Measurements from ENCODE around the gene CCDC73. TPM values are rescaled to one million over a fixed set of nuclear protein-coding genes. Genes with fewer than 3 reads are reported as not detected.
"Not testable (repeated sequence)": the region's sequence is repeated elsewhere in the genome, so short reads cannot be mapped to it uniquely, and the experiment has no call there.

Gene CCDC73
- polyA plus RNA-seq, 1 donor: not detected

GRCh38 chr11:32792948-32793475, 1.4 kb downstream of the CCDC73 start:
- peak; percentile 40 for DNase-seq

GRCh38 chr11:32792111-32792947, 2.1 kb downstream of the CCDC73 start:
- DNase-seq: no peak

GRCh38 chr11:32790916-32791315, 3.5 kb downstream of the CCDC73 start:
- DNase-seq: no peak

- DNase-seq: no peak
Observed at GRCh38 chr11:32786811-32787210, 7.7 kb downstream of the CCDC73 start.

- no peak for DNase-seq
Observed at GRCh38 chr11:32785262-32785661, 9.2 kb downstream of the CCDC73 start.

- peak; percentile 1 for DNase-seq
Observed at GRCh38 chr11:32781721-32782120, 12.7 kb downstream of the CCDC73 start.

- not testable (repeated sequence) for DNase-seq
Observed at GRCh38 chr11:32780839-32781238, 13.6 kb downstream of the CCDC73 start.

- no peak for DNase-seq
Observed at GRCh38 chr11:32779136-32779535, 15.3 kb downstream of the CCDC73 start.

GRCh38 chr11:32775908-32776307, 18.6 kb downstream of the CCDC73 start:
- no peak for DNase-seq

GRCh38 chr11:32774081-32774480, 20.4 kb downstream of the CCDC73 start:
- DNase-seq: no peak

GRCh38 chr11:32772731-32773130, 21.7 kb downstream of the CCDC73 start:
- no peak for DNase-seq

- not testable (repeated sequence) for DNase-seq
Observed at GRCh38 chr11:32761774-32762173, 32.7 kb downstream of the CCDC73 start.

GRCh38 chr11:32758291-32758690, 36.2 kb downstream of the CCDC73 start:
- DNase-seq: no peak

- DNase-seq: not testable (repeated sequence)
Observed at GRCh38 chr11:32753181-32753580, 41.3 kb downstream of the CCDC73 start.

- DNase-seq: no peak
Observed at GRCh38 chr11:32752001-32752400, 42.5 kb downstream of the CCDC73 start.

- DNase-seq: no peak
Observed at GRCh38 chr11:32751381-32751780, 43.1 kb downstream of the CCDC73 start.

- no peak for DNase-seq
Observed at GRCh38 chr11:32729976-32730375, 64.5 kb downstream of the CCDC73 start.

- no peak for DNase-seq
Observed at GRCh38 chr11:32723332-32723731, 71.1 kb downstream of the CCDC73 start.

- no peak for DNase-seq
Observed at GRCh38 chr11:32722255-32722654, 72.2 kb downstream of the CCDC73 start.

GRCh38 chr11:32713496-32713895, 81.0 kb downstream of the CCDC73 start:
- DNase-seq: no peak

GRCh38 chr11:32708978-32709377, 85.5 kb downstream of the CCDC73 start:
- DNase-seq: not testable (repeated sequence)

- no peak for DNase-seq
Observed at GRCh38 chr11:32706985-32707741, 87.3 kb downstream of the CCDC73 start.

GRCh38 chr11:32705309-32706033, 89.0 kb downstream of the CCDC73 start:
- no peak for DNase-seq
